Heart right ventricle (tissue), 16 donors: ENCODE results near the gene C12orf56. TPM values are rescaled to one million over a fixed set of nuclear protein-coding genes. Genes with fewer than 3 reads are reported as not detected.
"Not testable (repeated sequence)": the region's sequence is repeated elsewhere in the genome, so short reads cannot be mapped to it uniquely, and the experiment has no call there.

ENCODE experiments used
- ATAC-seq, 8 donors: fragments of 200-7000 bp; cut with Tn5 transposase; one replicate each; pipeline ENCODE4 v1.9.1; 2020; ENCODE audit warnings: mild to moderate bottlenecking in 8 of 8, moderate library complexity in 8 of 8, moderate number of reproducible peaks in 1 of 8
- DNase-seq, 2 donors: peaks; one replicate each; pipeline ENCODE4 v3.0.0-alpha.2; 2020
- H3K27ac ChIP-seq, 10 donors: fragments of 200-600 bp; sonication (generic) in 2 of 10; one replicate each; pipeline versions ENCODE4 v1.5.0 to v1.8.0; 2020 to 2022; ENCODE audit warnings: mild to moderate bottlenecking in 3 of 10
- H3K27me3 ChIP-seq, 7 donors: fragments of 200-600 bp; one replicate each; pipeline ENCODE4 v1.8.0; 2021 to 2022; ENCODE audit warnings: mild to moderate bottlenecking in 2 of 7
- H3K36me3 ChIP-seq, 9 donors: fragments of 200-600 bp; sonication (generic) in 1 of 9; one replicate each; pipeline versions ENCODE4 v1.5.0 to v1.8.0; 2020 to 2022; ENCODE audit warnings: mild to moderate bottlenecking in 2 of 9
- H3K4me1 ChIP-seq, 9 donors: fragments of 200-600 bp; sonication (generic) in 1 of 9; one replicate each; pipeline versions ENCODE4 v1.5.0 to v1.8.0; 2020 to 2022; ENCODE audit warnings: mild to moderate bottlenecking in 4 of 9
- H3K4me3 ChIP-seq, 10 donors: fragments of 200-600 bp; sonication (generic) in 2 of 10; one replicate each; pipeline versions ENCODE4 v1.5.0 to v1.8.0; 2020 to 2022; ENCODE audit warnings: mild to moderate bottlenecking in 7 of 10, moderate library complexity in 2 of 10
- H3K9me3 ChIP-seq, 11 donors: fragments of 200-600 bp in 10 of 11; sonication (generic) in 2 of 11; one replicate each; pipeline versions ENCODE4 v1.5.0 to v1.8.0; 2013 to 2022; ENCODE audit warnings: mild to moderate bottlenecking in 2 of 11, control low read depth in 1 of 11, moderate library complexity in 1 of 11
- CTCF ChIP-seq, 9 donors: fragments of 200-600 bp; sonication (generic) in 2 of 9; IDR thresholded peaks; one replicate each; pipeline versions ENCODE4 v1.5.0 to v1.8.0; 2021 to 2022; ENCODE audit warnings: antibody characterized with exemption in 9 of 9, mild to moderate bottlenecking in 5 of 9, moderate library complexity in 1 of 9
- WGBS, 2 donors: extraction: QIAGEN DNeasy Blood & Tissue Kit; methylation state at CpG; one replicate each; pipeline ENCODE4 v1.1.7; 2013; ENCODE audit warnings: inconsistent platforms in 1 of 2; 5-methylcytosine and 5-hydroxymethylcytosine counted together
- intact Hi-C, 10 donors: fragments of 100-400 bp; cut with DNase I; formaldehyde crosslinking; loops; one replicate each; pipeline versions ENCODE4 v1.11.1 to v1.14.2; 2022
- polyA plus RNA-seq, 2 donors: library from polyadenylated mRNA; stranded (reverse); fragments of 200-250 nt; gene quantifications; one replicate each; pipeline ENCODE4 v1.2.3, GENCODE V29; 2013
- total RNA-seq, 10 donors: library from RNA; stranded (reverse); fragmentation: NEBNext Ultra II Directional in 3 of 10; extraction: Animal tissue kit (Norgen Biotek cat#: 25700) in 3 of 10; gene quantifications; one replicate each; pipeline versions ENCODE4 v1.2.1 to v1.2.4, GENCODE V29; 2021 to 2023
- donor health status: Arrhythmogenic right ventricular cardiomyopathy.
- donor health status: ischemic (EF 13 %, LVEDD 7.1; RV severe dilation, severe dysfunction).
- donor health status: healthy with polysubstance abuse.
- donor health status: DM: no; HTN: yes; CAD: no.
- donor health status: DM: no; HTN: no; CAD: no.
- donor health status: ischemic (EF 25% LVEDD 6.9; RV normal size, moderate dysfunction).
- donor health status: ischemic (EF 25% LVEDD 5.7; RV mildly dilated, moderate dysfunction).
- donor health status: healthy.
- donor health status: DM: yes; HTN: yes; CAD: no.
- donor health status: Ischemic cardiomyopathy.
- donor health status: ischemic (EF 35%, LVEDD 5.7; RV mildly dilated, moderate dysfunction).
- donor health status: nonischemic (EF 11% LVEDD 7.7; RV severe dilation, severe dysfunction).
- donor health status: DM: yes; HTN: yes; CAD: no.
- donor health status: PGD.
- donor health status: ischemic (EF 29% LVEDD 5.4; RV normal size, mild dysfunction).
- donor health status: nonischemic (EF 23%, LVEDD 6.1; RV moderate dilation, normal function).

Gene C12orf56
- total and polyA plus RNA-seq, 12 donors, result not detected

- no peak overlapping the region for H3K4me3 ChIP-seq
- no peak overlapping the region for H3K27ac ChIP-seq
- no peaks in the 10 kb centered on the region for H3K9me3 ChIP-seq
- intact Hi-C loops, result loop anchor here in 1 of 10 donors (10.0 kb wide), 1 partner anchor 125 kb away; no protein-coding TSS in a partner anchor
- WGBS, 2 donors, result 97 to 98% methylated on average over 3 of the region's 3 CpGs
- ATAC-seq, result no peak
- no peak for DNase-seq
- peaks cover 0 to 6% (median 0%) of the 10 kb centered on the region in 9 donors for H3K36me3 ChIP-seq
- H3K4me1 ChIP-seq, result peaks cover 0 to 26% (median 11%) of the 10 kb centered on the region in 9 donors
- H3K27me3 ChIP-seq, result no peaks in the 10 kb centered on the region
- TF ChIP-seq CTCF (IDR thresholded peaks at IDR 0.05), result no peak
Measured at GRCh38 chr12:64220046-64220445, 170.5 kb downstream of the C12orf56 start.

- Histone ChIP-seq H3K4me3 (no peak overlapping the region), H3K27ac (peak overlapping the region in 1 of 10 donors; percentile 14), H3K27me3 (no peaks in the 10 kb centered on the region), H3K9me3 (no peaks in the 10 kb centered on the region), H3K4me1 (peaks cover 0 to 26% (median 11%) of the 10 kb centered on the region in 9 donors), H3K36me3 (peaks cover 0 to 15% (median 3%) of the 10 kb centered on the region in 9 donors)
- DNase-seq (no peak), ATAC-seq (no peak)
- 49 to 52% methylated on average over 2 of the region's 2 CpGs for WGBS, 2 donors
- TF ChIP-seq CTCF (IDR thresholded peaks at IDR 0.05), result no peak
- intact Hi-C loops, result no loop called here
Measured at GRCh38 chr12:64219145-64219544, 171.4 kb downstream of the C12orf56 start.

- Histone ChIP-seq H3K36me3 (peaks cover 0 to 21% (median 4%) of the 10 kb centered on the region in 9 donors), H3K4me3 (no peak overlapping the region), H3K27me3 (no peaks in the 10 kb centered on the region), H3K4me1 (peaks cover 0 to 26% (median 11%) of the 10 kb centered on the region in 9 donors), H3K9me3 (no peaks in the 10 kb centered on the region), H3K27ac (no peak overlapping the region)
- no peak for ATAC-seq
- 71 to 72% methylated on average over 5 of the region's 5 CpGs for WGBS, 2 donors
- intact Hi-C loops, result no loop called here
- DNase-seq, result no peak
- no peak for TF ChIP-seq CTCF (IDR thresholded peaks at IDR 0.05)
Measured at GRCh38 chr12:64218597-64218996, 172.0 kb downstream of the C12orf56 start.

- H3K27me3 ChIP-seq, DNase-seq, ATAC-seq, intact Hi-C loops, H3K4me3 ChIP-seq, H3K27ac ChIP-seq, H3K9me3 ChIP-seq: not testable (repeated sequence)
- 96 to 97% methylated on average over 7 of the region's 7 CpGs for WGBS, 2 donors
- H3K4me1 ChIP-seq, result peaks cover 0 to 23% (median 9%) of the 10 kb centered on the region in 9 donors
- peaks cover 0 to 28% (median 4%) of the 10 kb centered on the region in 9 donors for H3K36me3 ChIP-seq
Measured at GRCh38 chr12:64217643-64218042, 172.9 kb downstream of the C12orf56 start.

- Histone ChIP-seq H3K9me3 (no peaks in the 10 kb centered on the region), H3K4me1 (peaks cover 0 to 17% (median 4%) of the 10 kb centered on the region in 9 donors), H3K36me3 (peaks cover 0 to 40% (median 4%) of the 10 kb centered on the region in 9 donors), H3K27ac (no peak overlapping the region), H3K27me3 (no peaks in the 10 kb centered on the region), H3K4me3 (no peak overlapping the region)
- TF ChIP-seq CTCF (IDR thresholded peaks at IDR 0.05), result no peak
- ATAC-seq, result no peak
- intact Hi-C loops, result no loop called here
- DNase-seq, result no peak
Measured at GRCh38 chr12:64216239-64216638, 174.3 kb downstream of the C12orf56 start.

Other genes with a start within 250 kb of the C12orf56 start
- 1 to 10 TPM; 3.2 to 6.1 (median 4.2) TPM for gene KICS2, start 168.5 kb downstream of the C12orf56 start, total RNA-seq
- gene KICS2, start 168.5 kb downstream of the C12orf56 start, polyA plus RNA-seq, result 1 to 10 TPM; 1.8 to 2.6 TPM
- 10 to 100 TPM; 15.2 to 31.6 (median 20.1) TPM for gene XPOT, start 13.6 kb upstream of the C12orf56 start, total RNA-seq
- 10 to 100 TPM in 1 of 2 donors, 1 to 10 TPM in 1; 8.6 to 15.0 TPM for gene XPOT, start 13.6 kb upstream of the C12orf56 start, polyA plus RNA-seq
- 10 to 100 TPM in 9 of 10 donors, 1 to 10 TPM in 1; 9.0 to 15.1 (median 10.5) TPM for gene TBK1, start 61.4 kb upstream of the C12orf56 start, total RNA-seq
- gene TBK1, start 61.4 kb upstream of the C12orf56 start, polyA plus RNA-seq, result 1 to 10 TPM; 8.2 to 9.7 TPM
- 100 to 1,000 TPM in 3 of 10 donors, 10 to 100 TPM in 7; 55.1 to 159 (median 89.3) TPM for gene RASSF3, start 219.7 kb upstream of the C12orf56 start, total RNA-seq
- gene RASSF3, start 219.7 kb upstream of the C12orf56 start, polyA plus RNA-seq, result 10 to 100 TPM; 21.6 to 35.8 TPM